ENCODE data around the gene GPR146.

DNA sequence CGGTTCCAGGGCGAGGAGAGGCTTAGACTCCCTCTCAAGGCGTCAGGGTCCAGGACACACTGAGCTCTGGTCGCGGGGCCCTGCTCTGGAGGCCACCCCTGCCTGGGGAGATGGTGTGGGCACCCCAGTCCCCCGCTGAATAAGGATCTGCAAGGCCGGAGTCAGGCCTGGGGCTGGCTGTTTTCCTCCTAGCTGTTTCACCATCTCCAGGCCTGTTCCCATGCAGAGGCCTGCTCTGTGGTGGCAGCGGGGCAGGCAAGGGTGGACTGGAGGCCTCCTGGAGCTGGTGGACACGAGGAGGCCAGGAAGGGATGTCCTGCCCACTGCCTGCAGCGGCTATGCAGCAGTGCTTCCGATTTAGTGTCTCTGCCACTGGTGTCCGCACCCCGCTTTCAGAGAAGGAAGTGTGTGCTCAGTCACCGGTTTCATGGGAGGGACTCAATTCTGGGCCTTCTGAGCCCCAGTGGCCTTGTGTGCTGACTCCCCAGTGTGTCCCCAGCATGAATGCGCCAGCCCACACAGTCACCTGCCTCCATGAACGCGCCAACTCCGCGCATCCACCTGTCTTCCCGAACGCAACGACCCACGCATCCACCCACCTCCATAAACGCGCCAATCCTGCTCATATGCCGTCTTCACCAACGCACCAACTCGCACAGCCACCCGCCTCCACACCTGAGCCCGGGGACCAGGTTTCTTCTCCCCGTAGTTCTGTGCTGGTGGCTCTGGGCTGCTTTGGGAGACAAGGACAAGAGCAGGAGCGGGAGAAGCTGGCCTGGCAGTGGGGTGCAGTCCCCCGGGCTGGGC is 14.5 kb upstream of the GPR146 start:
- TF ChIP-seq, protein P1, sequence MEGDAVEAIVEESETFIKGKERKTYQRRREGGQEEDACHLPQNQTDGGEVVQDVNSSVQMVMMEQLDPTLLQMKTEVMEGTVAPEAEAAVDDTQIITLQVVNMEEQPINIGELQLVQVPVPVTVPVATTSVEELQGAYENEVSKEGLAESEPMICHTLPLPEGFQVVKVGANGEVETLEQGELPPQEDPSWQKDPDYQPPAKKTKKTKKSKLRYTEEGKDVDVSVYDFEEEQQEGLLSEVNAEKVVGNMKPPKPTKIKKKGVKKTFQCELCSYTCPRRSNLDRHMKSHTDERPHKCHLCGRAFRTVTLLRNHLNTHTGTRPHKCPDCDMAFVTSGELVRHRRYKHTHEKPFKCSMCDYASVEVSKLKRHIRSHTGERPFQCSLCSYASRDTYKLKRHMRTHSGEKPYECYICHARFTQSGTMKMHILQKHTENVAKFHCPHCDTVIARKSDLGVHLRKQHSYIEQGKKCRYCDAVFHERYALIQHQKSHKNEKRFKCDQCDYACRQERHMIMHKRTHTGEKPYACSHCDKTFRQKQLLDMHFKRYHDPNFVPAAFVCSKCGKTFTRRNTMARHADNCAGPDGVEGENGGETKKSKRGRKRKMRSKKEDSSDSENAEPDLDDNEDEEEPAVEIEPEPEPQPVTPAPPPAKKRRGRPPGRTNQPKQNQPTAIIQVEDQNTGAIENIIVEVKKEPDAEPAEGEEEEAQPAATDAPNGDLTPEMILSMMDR (IDR thresholded peaks at IDR 0.05; ENCODE audit: insufficient read depth, low read length, poor library complexity, severe bottlenecking): no peak
- TF ChIP-seq EZH2phosphoT487 (conservative IDR thresholded peaks at IDR 0.05; ENCODE audit: low read length): no peak
